NCI-H1105 (cell line): ENCODE results near the gene PRKACA.

Experiments
- DNase-seq: peaks from one replicate; lab custom pipeline; 2025; lab: John Stamatoyannopoulos, UW

PRKACA gene

DNA sequence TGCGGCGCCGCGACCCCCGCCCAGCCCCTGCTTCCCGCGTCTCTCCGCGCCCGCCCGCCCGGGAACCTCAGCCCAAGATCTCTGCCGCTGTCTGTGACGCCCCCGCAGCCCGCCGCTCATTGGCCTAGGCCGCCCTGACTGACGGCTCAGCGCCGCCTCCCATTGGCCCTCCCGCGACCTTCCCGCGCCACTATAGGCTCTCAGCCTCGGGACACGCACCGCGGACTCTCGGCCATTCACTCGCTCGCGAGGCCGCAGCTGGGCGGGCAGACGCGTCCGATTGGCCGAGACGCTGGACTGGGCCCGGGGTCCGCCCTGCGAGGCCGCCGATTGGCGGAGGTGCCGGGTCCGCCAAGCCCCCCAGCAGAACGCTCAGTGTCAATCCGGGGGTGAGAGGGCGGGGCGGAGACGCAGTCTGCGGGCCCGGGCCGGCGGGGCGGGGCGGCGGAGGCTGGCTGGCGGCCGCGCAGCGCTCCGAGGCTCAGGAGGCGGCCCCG lies at the start of gene PRKACA:
Gene PRKACA (minus strand): TSS at position 95 of the 497 bp plus-strand sequence. CDS start 215 bp downstream, outside the sequence.
- DNase-seq: peak; percentile 99

- DNase-seq: no peak
Measured at GRCh38 chr19:14166999-14167575, 49.5 kb upstream of the PRKACA start.

GRCh38 chr19:14165990-14166830 lies 48.6 kb upstream of the PRKACA start:
- no peak for DNase-seq

- no peak for DNase-seq
Measured at GRCh38 chr19:14164724-14165493, 47.3 kb upstream of the PRKACA start.

DNA sequence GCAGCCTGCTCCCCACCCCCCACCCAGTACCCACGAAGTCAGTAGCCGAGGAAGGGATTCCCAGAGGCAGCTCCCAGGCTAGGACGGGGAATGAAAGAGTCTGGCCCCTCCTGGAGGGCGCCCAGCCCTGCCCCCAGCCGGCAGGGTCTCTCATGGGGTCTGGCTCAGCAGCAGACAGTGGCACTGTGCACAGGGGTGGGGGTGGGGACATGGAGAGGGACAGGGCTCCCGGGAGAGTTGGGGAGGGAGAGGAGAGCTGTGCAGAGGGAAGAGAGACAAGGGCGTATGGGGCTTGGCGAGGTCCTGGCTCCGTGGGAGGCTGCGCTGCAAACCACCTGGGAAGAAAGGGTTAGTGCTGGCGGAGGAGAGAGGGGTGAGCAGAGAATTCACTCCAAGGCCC lies 46.5 kb upstream of the PRKACA start:
- DNase-seq: no peak

GRCh38 chr19:14162871-14163297 lies 45.3 kb upstream of the PRKACA start:
- no peak for DNase-seq

GRCh38 chr19:14161305-14161704 lies 43.7 kb upstream of the PRKACA start:
- DNase-seq: no peak

DNA sequence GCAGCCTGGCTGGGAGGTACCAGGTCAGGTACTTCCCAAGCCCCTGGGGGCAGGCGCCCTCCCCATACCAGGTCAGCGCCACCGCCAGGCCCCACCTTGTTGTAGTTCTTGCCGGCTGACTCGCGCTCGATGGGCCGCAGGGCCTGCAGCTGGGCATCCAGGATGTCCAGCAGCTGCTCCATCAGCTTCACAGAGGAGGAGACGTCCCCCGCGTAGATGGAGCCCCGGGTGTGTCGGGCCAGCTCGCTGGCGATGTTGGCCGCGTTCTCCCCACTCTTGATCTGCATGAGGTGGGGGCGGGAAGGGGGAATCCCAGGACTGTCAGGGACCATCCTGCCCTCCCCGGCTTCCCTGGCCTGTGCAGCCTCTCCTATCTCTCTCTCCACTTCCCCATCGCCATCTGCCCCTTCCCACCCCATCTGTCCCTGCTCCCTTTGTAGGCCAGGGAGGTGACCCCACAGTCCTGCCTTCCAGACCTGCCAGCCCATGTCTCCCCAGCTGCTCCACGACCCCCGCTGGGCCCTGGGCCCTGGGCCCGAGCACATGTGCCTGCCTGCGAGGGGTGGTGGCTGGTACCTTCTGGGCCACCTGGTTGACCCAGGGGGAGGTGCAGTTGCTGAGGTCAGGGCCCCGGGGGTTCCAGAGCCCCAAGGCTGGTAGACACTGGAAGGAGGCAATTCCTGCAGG lies 42.6 kb upstream of the PRKACA start:
- no peak for DNase-seq

DNA sequence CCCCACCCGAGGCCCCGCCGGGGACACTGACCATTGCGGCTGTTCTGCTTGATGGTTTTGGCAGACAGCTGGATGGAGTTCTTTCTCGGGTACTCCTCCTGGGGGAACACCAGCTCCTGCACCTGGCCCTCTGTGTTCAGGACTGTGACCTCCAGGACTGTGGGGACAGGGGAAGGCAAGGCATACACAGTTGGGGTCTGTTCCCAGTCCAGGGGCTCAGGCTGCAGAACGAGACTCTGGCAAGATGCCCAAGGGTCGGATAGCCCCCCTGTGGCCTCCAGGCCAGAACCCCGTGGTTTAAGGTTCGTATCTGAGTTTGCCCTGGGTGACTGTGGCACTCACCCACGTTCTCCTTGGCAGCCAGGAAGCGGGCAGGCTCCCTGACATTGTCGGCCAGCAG lies 41.5 kb upstream of the PRKACA start:
- no peak for DNase-seq

GRCh38 chr19:14158276-14159023 lies 40.9 kb upstream of the PRKACA start:
- no peak for DNase-seq

GRCh38 chr19:14156971-14157717 lies 39.6 kb upstream of the PRKACA start:
- DNase-seq: no peak

- no peak for DNase-seq
Measured at GRCh38 chr19:14156122-14156521, 38.6 kb upstream of the PRKACA start.

GRCh38 chr19:14155371-14155770 lies 37.8 kb upstream of the PRKACA start:
- DNase-seq: no peak

GRCh38 chr19:14152713-14153112 lies 35.2 kb upstream of the PRKACA start:
- no peak for DNase-seq

GRCh38 chr19:14150770-14151661 lies 33.5 kb upstream of the PRKACA start:
- DNase-seq: no peak

GRCh38 chr19:14150041-14150769 lies 32.6 kb upstream of the PRKACA start:
- no peak for DNase-seq

- DNase-seq: no peak
Measured at GRCh38 chr19:14149509-14149994, 32.0 kb upstream of the PRKACA start.

DNA sequence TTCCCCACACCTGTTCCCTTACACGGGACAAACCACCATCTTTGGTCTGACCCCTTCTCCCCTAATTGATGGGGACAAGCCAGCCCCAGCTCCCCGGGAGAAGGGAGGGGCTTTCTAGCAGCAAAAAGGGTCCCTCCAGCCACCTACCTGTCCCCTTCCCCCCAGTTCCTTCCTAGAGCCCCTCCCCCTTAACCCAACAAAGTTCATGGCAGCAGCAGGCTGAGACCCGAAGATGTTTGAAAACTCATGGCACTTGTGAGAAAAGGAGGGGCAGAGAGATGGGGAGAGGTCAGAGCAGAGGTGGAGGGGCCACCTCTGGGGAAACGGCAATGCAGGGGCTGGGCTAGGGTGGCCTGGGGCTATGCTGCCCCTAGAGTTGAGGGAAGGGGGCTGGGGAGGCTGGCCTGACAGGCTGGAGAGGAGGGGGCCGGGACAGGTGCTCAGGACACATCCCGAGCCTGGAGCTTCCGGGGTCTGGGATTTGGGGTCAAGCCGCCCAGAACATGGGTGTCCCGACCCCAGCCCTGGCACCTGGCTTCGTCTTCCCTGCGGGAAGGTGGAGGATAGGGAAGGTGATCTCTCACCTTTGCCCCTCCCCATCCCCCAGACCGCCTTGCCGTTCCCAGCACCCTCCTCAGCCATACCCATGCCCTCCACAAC lies 31.3 kb upstream of the PRKACA start:
- no peak for DNase-seq
